ENCODE measurements around the gene CELF5.

DNA sequence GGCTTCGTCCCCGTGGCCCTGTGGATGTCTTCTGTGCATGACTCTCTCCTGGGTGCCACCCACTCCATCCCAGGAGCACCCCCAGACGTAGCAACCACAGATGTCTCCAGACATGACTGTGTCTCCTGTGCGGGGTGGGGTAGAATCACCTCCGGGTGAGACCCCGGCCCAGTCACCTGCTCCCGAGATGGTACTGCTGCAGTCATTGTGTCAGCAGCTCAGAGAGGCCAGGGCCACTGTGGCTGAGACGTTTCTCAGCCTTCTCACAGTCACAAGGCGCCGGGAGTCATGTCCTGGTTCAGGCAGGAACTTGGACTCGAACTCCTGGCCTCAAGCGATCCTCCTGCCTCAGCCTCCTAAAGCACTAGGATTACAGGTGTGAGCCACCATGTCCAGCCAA is 22.1 kb upstream of the CELF5 start:
- TF ChIP-seq, protein P1, sequence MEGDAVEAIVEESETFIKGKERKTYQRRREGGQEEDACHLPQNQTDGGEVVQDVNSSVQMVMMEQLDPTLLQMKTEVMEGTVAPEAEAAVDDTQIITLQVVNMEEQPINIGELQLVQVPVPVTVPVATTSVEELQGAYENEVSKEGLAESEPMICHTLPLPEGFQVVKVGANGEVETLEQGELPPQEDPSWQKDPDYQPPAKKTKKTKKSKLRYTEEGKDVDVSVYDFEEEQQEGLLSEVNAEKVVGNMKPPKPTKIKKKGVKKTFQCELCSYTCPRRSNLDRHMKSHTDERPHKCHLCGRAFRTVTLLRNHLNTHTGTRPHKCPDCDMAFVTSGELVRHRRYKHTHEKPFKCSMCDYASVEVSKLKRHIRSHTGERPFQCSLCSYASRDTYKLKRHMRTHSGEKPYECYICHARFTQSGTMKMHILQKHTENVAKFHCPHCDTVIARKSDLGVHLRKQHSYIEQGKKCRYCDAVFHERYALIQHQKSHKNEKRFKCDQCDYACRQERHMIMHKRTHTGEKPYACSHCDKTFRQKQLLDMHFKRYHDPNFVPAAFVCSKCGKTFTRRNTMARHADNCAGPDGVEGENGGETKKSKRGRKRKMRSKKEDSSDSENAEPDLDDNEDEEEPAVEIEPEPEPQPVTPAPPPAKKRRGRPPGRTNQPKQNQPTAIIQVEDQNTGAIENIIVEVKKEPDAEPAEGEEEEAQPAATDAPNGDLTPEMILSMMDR (IDR thresholded peaks at IDR 0.05): no peak
- no peak for TF ChIP-seq EZH2 (IDR thresholded peaks at IDR 0.05; ENCODE audit: borderline replicate concordance, insufficient read depth, low read depth, low read length, poor library complexity, severe bottlenecking)

Data from B cell (primary cell).